Adipose tissue (tissue), 3 donors: ENCODE results near the gene BCAS1. TPM values are rescaled to one million over a fixed set of nuclear protein-coding genes. Genes with fewer than 3 reads are reported as not detected.

Experiments used
- H3K27ac ChIP-seq: one replicate; pipeline ENCODE4 v1.5.1; 2013; ENCODE audit warnings: low read depth, low read length
- WGBS, 3 donors: extraction: QIAGEN DNeasy Blood & Tissue Kit; methylation state at CpG; one replicate each; pipeline ENCODE4 v1.1.7; 2013; 5-methylcytosine and 5-hydroxymethylcytosine counted together
- polyA plus RNA-seq, 3 donors: library from polyadenylated mRNA; stranded (reverse); fragments of 200-250 nt; gene quantifications; one replicate each; pipeline ENCODE4 v1.2.3, GENCODE V29; 2013
- donor health status: healthy with polysubstance abuse.
- donor health status: Bipolar disorder and iron deficiency.
- donor health status: healthy.

Gene BCAS1
- polyA plus RNA-seq, 3 donors: 0.24 to 4.8 (median 1.9) TPM

DNA sequence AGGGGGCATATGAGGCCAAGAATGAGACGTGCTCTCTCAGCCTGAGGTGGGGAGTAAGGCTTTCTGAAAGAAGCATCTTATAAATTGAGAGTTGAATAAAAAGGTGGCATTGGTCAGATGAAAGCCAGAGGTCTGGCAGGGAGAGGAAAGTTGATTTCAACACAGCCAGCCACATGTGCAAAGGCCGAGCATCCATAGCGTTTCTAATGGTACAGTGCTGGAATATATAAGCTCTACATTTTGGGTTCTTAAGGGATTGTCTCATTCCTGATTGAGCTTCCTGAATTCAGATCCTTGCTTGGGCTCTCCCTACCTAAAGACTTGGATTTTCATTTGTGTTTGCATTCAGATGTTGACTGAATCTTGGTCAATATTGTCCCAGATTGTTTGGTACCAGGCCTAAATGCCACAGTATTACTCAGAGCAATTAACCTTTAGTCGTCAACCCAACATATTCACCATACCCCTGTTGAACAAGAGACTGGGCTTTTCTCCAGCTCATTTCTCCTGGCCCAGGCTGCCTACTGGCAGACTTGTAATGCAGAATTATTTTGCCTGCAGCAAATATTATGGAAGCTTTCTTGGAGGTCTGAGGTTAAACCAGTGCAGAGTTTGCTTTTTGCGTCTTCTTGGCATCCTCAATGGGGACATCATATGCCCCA lies 14.5 kb upstream of the BCAS1 start:
- WGBS, 3 donors: 65 to 74% (median 69%) methylated on average over 5 of the region's 5 CpGs
- no peak overlapping the region for H3K27ac ChIP-seq

- no peak overlapping the region for H3K27ac ChIP-seq
These were observed 13.8 kb upstream of the BCAS1 start for GRCh38 chr20:54084193-54084592.

DNA sequence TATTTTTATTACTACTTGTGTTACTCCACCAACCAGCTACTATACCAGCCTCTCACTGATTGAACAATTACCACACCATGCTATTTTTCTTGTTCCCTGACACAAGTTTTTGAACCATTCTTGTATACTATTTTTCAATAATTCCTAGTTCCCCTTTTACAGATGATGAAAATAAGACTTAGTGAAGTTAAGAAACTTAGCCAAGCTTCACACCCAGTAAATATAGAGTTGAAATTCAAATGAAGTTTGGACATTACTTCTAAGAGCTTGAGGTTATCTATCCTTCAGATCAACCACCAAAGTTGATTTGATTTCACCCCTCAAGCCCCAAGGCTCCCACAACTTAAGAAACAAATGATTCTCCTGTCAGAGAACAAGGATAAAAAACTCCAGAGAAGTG lies 13.1 kb upstream of the BCAS1 start:
- no peak overlapping the region for H3K27ac ChIP-seq

DNA sequence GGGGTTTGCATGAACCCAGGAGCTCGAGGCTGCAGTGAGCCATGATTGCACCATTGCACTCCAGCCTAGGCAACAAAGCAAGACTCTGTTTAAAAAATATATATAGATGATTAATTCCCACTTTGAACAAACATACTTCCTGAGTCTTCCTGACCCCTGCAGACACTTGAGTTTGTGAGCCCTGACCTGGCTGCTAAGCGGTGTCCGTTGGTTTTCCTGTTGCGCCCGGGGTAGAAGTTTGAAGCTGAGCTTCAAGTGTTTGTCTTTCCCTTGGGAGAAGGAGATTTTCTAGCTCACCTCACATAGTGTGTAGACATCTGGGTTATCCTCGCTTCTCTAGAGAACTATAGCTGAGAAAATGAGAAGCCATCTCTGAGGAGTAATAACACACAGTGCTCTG lies 11.7 kb upstream of the BCAS1 start:
- H3K27ac ChIP-seq: no peak overlapping the region
- WGBS, 3 donors: 39 to 61% (median 47%) methylated on average over 6 of the region's 6 CpGs

DNA sequence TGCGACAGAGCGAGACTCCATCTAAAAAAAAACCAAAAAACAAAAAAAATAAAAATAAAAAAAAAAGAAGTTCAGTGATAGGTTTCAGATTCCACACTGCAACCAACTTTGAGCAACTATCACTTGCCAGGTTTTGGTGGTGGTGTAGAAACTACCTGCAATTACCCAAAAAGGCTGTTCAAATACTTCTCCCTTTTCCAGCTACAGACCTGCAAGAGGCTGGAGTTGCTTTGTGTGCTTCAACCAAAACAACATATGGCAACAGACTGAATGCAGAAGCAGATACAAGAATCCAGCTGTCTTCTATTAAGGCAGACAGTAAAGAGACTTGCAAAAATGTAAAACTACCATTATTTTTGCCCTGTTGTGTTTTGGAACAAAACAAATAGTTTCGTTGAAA lies 9.3 kb upstream of the BCAS1 start:
- WGBS, 3 donors: 48 to 63% (median 60%) methylated on average over 3 of the region's 3 CpGs

DNA sequence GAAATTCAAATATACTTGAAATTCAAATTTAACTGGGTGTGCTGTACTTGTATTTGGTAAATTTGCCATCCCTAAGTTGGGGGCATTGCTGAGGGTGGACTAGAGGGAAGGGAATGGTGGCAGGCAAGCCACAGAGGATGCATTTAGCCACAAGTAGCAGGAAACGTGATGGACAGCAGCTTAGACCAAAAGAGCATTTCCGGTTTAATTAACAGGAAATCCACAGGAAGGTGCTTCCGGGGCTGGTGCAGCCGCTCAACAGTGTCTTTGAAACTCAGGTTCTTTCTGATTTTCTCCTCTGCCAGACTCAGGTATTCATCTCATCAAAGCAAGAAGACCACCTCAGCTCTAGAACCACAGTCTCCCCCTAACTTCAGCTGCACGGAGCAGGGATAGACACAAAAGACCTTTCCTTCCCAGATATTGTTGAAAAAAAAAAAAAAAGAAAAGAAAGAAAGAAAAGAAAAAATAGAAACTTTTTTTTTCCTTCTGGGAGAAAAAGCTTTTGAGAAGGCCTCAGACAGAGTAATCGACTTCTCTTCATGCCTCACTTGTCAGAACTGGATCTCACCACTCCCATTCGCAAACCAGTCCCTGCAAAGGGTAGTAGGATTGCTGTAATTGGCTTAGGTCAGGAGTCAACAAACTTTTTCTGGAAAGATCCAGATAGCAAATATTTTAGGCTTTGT lies 8.0 kb upstream of the BCAS1 start:
- H3K27ac ChIP-seq: no peak overlapping the region
- 45 to 79% (median 51%) methylated on average over 7 of the region's 7 CpGs for WGBS, 3 donors

More for the DNA sequence above, 9.3 kb upstream of the BCAS1 start:
- no peak overlapping the region for H3K27ac ChIP-seq

- 84 to 90% (median 87%) methylated on average over 3 of the region's 3 CpGs for WGBS, 3 donors
- H3K27ac ChIP-seq: no peak overlapping the region
These were observed 5.9 kb upstream of the BCAS1 start for GRCh38 chr20:54076259-54076658.

GRCh38 chr20:54075322-54075721 lies 4.9 kb upstream of the BCAS1 start:
- no peak overlapping the region for H3K27ac ChIP-seq
- 45 to 86% (median 72%) methylated on average over 1 of the region's 1 CpG for WGBS, 3 donors

DNA sequence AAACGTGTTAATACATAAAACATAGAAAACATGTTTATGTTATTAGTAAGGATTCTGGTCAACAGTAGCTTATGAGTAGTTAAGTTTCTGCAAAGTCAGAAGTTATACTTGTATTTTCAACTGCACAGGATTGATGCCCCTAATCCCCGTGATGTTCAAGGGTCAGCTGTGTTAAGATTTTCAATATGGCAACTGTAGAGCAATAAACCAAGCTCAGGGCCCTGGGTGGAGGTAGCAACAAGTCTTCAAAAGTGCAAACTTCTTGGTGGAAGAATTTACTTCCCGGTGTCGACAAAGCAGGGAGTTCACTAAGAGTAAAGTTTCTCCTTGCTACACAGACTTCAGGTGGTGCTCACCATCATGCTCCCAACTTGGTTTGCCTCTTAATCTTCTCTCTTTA lies 4.1 kb upstream of the BCAS1 start:
- WGBS, 3 donors: 82 to 92% (median 91%) methylated on average over 4 of the region's 4 CpGs
- no peak overlapping the region for H3K27ac ChIP-seq

GRCh38 chr20:54073288-54073687 lies 2.9 kb upstream of the BCAS1 start:
- no peak overlapping the region for H3K27ac ChIP-seq
- 83 to 91% (median 88%) methylated on average over 10 of the region's 10 CpGs for WGBS, 3 donors

GRCh38 chr20:54069501-54069971 lies 858 bp downstream of the BCAS1 start:
- 73 to 92% (median 81%) methylated on average over 9 of the region's 9 CpGs for WGBS, 3 donors
- no peak overlapping the region for H3K27ac ChIP-seq

- WGBS, 3 donors: 88 to 92% (median 91%) methylated on average over 5 of the region's 5 CpGs
- H3K27ac ChIP-seq: no peak overlapping the region
These were observed 1.4 kb downstream of the BCAS1 start for GRCh38 chr20:54068966-54069365.

GRCh38 chr20:54068495-54068894 lies 1.9 kb downstream of the BCAS1 start:
- H3K27ac ChIP-seq: no peak overlapping the region
- WGBS, 3 donors: 76 to 92% (median 91%) methylated on average over 5 of the region's 5 CpGs

- no peak overlapping the region for H3K27ac ChIP-seq
- 19 to 63% (median 60%) methylated on average over 8 of the region's 8 CpGs for WGBS, 3 donors
These were observed 2.7 kb downstream of the BCAS1 start for GRCh38 chr20:54067606-54068174.

GRCh38 chr20:54065601-54066038 lies 4.8 kb downstream of the BCAS1 start:
- WGBS, 3 donors: 68 to 72% (median 70%) methylated on average over 7 of the region's 7 CpGs
- H3K27ac ChIP-seq: no peak overlapping the region

GRCh38 chr20:54064939-54065338 lies 5.5 kb downstream of the BCAS1 start:
- no peak overlapping the region for H3K27ac ChIP-seq
- WGBS, 3 donors: 81 to 84% (median 84%) methylated on average over 7 of the region's 7 CpGs

DNA sequence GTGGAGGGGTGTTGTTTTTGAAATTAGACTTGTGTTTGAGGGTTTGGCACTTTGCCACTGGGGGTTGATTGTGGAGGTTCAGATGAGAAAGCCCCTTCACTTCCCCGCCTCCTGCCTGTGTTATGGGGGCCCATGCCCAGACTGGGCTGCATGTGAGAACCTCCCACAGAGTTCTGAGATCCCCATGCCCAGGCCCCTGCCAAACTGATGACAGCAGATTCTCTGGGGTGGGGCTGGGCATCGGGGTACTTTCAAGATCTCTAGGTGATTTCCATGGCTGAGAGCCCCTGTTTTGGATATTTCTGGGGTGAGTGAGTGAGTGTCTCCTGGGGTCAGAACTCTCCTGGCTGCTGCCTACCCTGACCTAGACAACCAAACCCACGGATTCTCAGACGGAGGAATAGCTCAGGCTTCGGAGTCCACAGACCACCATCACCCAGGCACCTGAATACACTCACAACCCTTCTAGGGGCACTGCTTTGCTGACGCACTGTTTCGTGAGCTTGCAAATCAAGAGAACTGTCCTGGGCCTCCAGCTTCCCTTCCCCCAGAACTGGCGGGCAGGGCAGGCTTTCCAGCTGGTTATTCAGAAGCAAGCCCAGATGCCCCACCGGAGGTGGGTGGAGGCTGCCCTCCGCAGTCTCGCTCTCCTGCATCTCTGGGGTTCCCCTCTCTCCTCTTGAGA lies 6.3 kb downstream of the BCAS1 start:
- H3K27ac ChIP-seq: no peak overlapping the region
- WGBS, 3 donors: 55 to 77% (median 76%) methylated on average over 11 of the region's 11 CpGs

DNA sequence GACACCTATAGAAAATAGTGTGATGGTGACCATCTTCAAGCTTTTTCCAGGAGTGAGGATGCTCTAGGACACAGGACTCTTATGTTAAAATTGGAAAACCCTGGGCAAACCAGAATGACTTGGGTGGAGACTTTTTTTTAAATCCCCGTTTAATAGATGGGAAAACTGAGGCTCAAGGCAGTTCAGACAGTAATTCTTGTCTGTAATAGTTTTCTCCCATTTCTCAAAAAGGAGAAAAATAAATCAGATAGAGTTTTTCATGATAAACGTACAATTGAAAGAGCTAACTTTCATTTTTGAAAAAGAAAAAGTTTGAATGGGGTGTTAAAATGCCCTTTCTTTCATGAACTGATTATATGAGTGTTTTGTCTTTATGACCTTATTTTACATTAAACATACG lies 6.8 kb downstream of the BCAS1 start:
- 61 to 83% (median 81%) methylated on average over 3 of the region's 3 CpGs for WGBS, 3 donors
- H3K27ac ChIP-seq: no peak overlapping the region

DNA sequence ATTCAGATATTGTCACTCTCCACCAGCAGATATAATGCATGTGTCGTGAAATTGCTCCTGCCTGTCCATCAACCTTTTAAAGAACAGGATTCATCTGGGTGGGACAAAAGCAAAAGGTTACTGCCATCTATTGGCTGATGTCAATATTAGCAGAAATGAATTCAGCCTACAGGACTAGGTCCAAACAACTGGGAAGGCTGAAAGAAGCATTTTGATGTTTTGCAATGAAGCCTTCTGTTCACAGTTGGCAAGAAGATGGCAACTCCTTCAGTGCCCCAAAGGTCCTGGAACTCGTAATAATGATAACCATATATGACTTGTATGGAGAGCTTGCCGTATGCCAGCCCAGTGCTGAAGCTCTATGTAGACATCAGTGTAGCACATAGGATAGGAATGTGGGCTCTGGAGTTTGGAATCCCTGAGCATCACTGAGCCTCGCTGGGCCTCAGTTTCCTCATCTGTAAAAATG lies 7.5 kb downstream of the BCAS1 start:
- no peak overlapping the region for H3K27ac ChIP-seq
- WGBS, 3 donors: 28 to 48% (median 45%) methylated on average over 4 of the region's 4 CpGs
